ENCODE results near the gene EIF4E3. TPM values are rescaled to one million over a fixed set of nuclear protein-coding genes. Genes with fewer than 3 reads are reported as not detected.

Gene EIF4E3
- total RNA-seq, 1 donor from 2014 or later = 20.3 TPM

GRCh38 chr3:71640331-71640983, 84.7 kb downstream of the EIF4E3 start:
- H3K9me3 Mint-ChIP-seq = no peaks in the 10 kb centered on the region
- DNase-seq = no peak
- intact Hi-C loops (cut with micrococcal nuclease) = no loop called here
- no peaks in the 10 kb centered on the region for H3K4me1 Mint-ChIP-seq
- no peak overlapping the region for H3K4me3 Mint-ChIP-seq
- H3K27me3 Mint-ChIP-seq = no peaks in the 10 kb centered on the region
- no peak overlapping the region for H3K27ac Mint-ChIP-seq
- no peaks in the 10 kb centered on the region for H3K36me3 Mint-ChIP-seq (ENCODE audit: low read depth)

GRCh38 chr3:71636482-71636881, 88.7 kb downstream of the EIF4E3 start:
- H3K27me3 Mint-ChIP-seq = no peaks in the 10 kb centered on the region

GRCh38 chr3:71636001-71636400, 89.2 kb downstream of the EIF4E3 start:
- no peak for DNase-seq
- Mint-ChIP-seq H3K9me3 (peaks cover 4% of the 10 kb centered on the region), H3K4me3 (no peak overlapping the region), H3K4me1 (no peaks in the 10 kb centered on the region), H3K36me3 (ENCODE audit: low read depth) (no peaks in the 10 kb centered on the region), H3K27ac (no peak overlapping the region), H3K27me3 (no peaks in the 10 kb centered on the region)
- intact Hi-C loops (cut with micrococcal nuclease) = no loop called here

More at GRCh38 chr3:71636482-71636881, 88.7 kb downstream of the EIF4E3 start:
- H3K9me3 Mint-ChIP-seq = no peaks in the 10 kb centered on the region
- no peak for DNase-seq
- intact Hi-C loops (cut with micrococcal nuclease) = no loop called here
- H3K4me1 Mint-ChIP-seq = no peaks in the 10 kb centered on the region
- H3K4me3 Mint-ChIP-seq = no peak overlapping the region
- H3K36me3 Mint-ChIP-seq (ENCODE audit: low read depth) = no peaks in the 10 kb centered on the region
- no peak overlapping the region for H3K27ac Mint-ChIP-seq

- DNase-seq = no peak
- Mint-ChIP-seq H3K36me3 (ENCODE audit: low read depth) (no peaks in the 10 kb centered on the region), H3K4me3 (no peak overlapping the region), H3K27ac (no peak overlapping the region), H3K4me1 (no peaks in the 10 kb centered on the region), H3K9me3 (peaks cover 7% of the 10 kb centered on the region), H3K27me3 (peaks cover 2% of the 10 kb centered on the region)
- intact Hi-C loops (cut with micrococcal nuclease) = no loop called here
Observed at GRCh38 chr3:71634671-71635070, 90.5 kb downstream of the EIF4E3 start.

- peaks cover 11% of the 10 kb centered on the region for H3K9me3 Mint-ChIP-seq
- intact Hi-C loops (cut with micrococcal nuclease) = no loop called here
- no peaks in the 10 kb centered on the region for H3K36me3 Mint-ChIP-seq (ENCODE audit: low read depth)
- no peak overlapping the region for H3K4me3 Mint-ChIP-seq
- peaks cover 2% of the 10 kb centered on the region for H3K27me3 Mint-ChIP-seq
- no peaks in the 10 kb centered on the region for H3K4me1 Mint-ChIP-seq
- no peak for DNase-seq
- H3K27ac Mint-ChIP-seq = no peak overlapping the region
Observed at GRCh38 chr3:71629711-71630110, 95.5 kb downstream of the EIF4E3 start.

- Mint-ChIP-seq H3K27me3 (peaks cover 2% of the 10 kb centered on the region), H3K4me1 (no peaks in the 10 kb centered on the region), H3K9me3 (peaks cover 11% of the 10 kb centered on the region), H3K4me3 (no peak overlapping the region), H3K36me3 (ENCODE audit: low read depth) (no peaks in the 10 kb centered on the region), H3K27ac (no peak overlapping the region)
- intact Hi-C loops (cut with micrococcal nuclease) = no loop called here
- no peak for DNase-seq
Observed at GRCh38 chr3:71629289-71629688, 95.9 kb downstream of the EIF4E3 start.

GRCh38 chr3:71628522-71628921, 96.7 kb downstream of the EIF4E3 start:
- peaks cover 11% of the 10 kb centered on the region for H3K9me3 Mint-ChIP-seq

GRCh38 chr3:71625676-71626075, 99.5 kb downstream of the EIF4E3 start:
- Mint-ChIP-seq H3K27ac (no peak overlapping the region), H3K4me1 (no peaks in the 10 kb centered on the region), H3K36me3 (ENCODE audit: low read depth) (no peaks in the 10 kb centered on the region), H3K9me3 (peaks cover 3% of the 10 kb centered on the region), H3K4me3 (no peak overlapping the region), H3K27me3 (no peaks in the 10 kb centered on the region)
- intact Hi-C loops (cut with micrococcal nuclease) = no loop called here
- DNase-seq = no peak

More at GRCh38 chr3:71628522-71628921, 96.7 kb downstream of the EIF4E3 start:
- no peaks in the 10 kb centered on the region for H3K4me1 Mint-ChIP-seq
- no peak overlapping the region for H3K4me3 Mint-ChIP-seq
- H3K36me3 Mint-ChIP-seq (ENCODE audit: low read depth) = no peaks in the 10 kb centered on the region
- intact Hi-C loops (cut with micrococcal nuclease) = no loop called here
- H3K27ac Mint-ChIP-seq = no peak overlapping the region
- H3K27me3 Mint-ChIP-seq = peaks cover 2% of the 10 kb centered on the region
- no peak for DNase-seq

Other genes with a start within 250 kb of the EIF4E3 start
- gene FOXP1, start 141.7 kb downstream of the EIF4E3 start, total RNA-seq = 102 and 110 TPM in 2 replicates
- 1.0 and 1.4 TPM in 2 replicates for gene GPR27, start 28.5 kb upstream of the EIF4E3 start, total RNA-seq
- not detected in 2 replicates for gene PROK2, start 59.7 kb upstream of the EIF4E3 start, total RNA-seq

All from activated CD4-positive, alpha-beta T cell treated with anti-CD3 and anti-CD28 coated beads, Interleukin-2, amount 10 ng/mL, durations not matched to agents 24 days and 14 days (primary cell).